Upper lobe of left lung (tissue), 4 donors: ENCODE results near the gene SLA2.

Experiments used
- EP300 ChIP-seq, 4 donors: sonication (generic); formaldehyde crosslinking; IDR thresholded peaks; one replicate each; pipeline ENCODE4 v1.5.1; 2017; ENCODE audit warnings: antibody characterized with exemption in 4 of 4, control low read depth in 2 of 4
- POLR2A ChIP-seq, 4 donors: fragments of 450-650 bp; IDR thresholded peaks; one replicate each; pipeline ENCODE4 v1.5.1; 2016 to 2017; ENCODE audit warnings: antibody characterized with exemption in 4 of 4, mild to moderate bottlenecking in 2 of 4
- POLR2AphosphoS5 ChIP-seq, 2 donors: sonication (generic); formaldehyde crosslinking; IDR thresholded peaks; one replicate each; pipeline ENCODE4 v1.5.1; 2017; ENCODE audit warnings: antibody characterized with exemption in 2 of 2
- TF ChIP-seq, protein P1 (sequence below), 6 experiments: fragments of 450-650 bp in 4 of 6; fragments of 200-600 bp in 2 of 6; sonication (generic) in 2 of 6; IDR thresholded peaks; one replicate each; pipeline ENCODE4 v1.5.1; 2016 to 2019; ENCODE audit warnings: antibody characterized with exemption in 6 of 6

DNA sequence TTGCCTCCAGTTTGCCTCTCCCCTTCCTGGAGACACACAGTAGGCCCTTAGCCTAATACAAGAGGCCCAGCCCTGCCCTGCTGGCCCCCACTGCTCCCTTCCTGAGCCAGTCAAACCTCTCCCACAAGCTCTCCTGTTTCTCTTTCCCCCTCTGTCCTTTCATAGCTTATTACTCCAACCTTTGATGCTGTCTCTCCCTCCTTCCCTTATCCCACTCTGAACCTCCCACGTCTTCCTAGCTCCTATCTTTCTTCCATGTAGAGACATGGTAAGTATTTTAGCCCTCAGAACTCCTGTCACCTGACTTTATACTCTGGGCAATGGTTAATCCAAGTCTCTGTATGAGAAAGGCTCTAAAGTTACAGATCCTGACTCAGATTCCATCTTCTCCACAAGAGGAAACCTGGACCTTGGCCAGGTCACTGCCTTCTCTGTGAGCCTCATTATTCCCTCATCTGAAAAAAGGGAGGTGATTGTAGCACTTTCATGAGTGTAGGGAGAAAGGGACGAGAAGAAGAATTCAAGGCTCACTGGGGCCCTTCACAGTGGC is 65.9 kb downstream of the SLA2 start:
- TF ChIP-seq, protein P1, sequence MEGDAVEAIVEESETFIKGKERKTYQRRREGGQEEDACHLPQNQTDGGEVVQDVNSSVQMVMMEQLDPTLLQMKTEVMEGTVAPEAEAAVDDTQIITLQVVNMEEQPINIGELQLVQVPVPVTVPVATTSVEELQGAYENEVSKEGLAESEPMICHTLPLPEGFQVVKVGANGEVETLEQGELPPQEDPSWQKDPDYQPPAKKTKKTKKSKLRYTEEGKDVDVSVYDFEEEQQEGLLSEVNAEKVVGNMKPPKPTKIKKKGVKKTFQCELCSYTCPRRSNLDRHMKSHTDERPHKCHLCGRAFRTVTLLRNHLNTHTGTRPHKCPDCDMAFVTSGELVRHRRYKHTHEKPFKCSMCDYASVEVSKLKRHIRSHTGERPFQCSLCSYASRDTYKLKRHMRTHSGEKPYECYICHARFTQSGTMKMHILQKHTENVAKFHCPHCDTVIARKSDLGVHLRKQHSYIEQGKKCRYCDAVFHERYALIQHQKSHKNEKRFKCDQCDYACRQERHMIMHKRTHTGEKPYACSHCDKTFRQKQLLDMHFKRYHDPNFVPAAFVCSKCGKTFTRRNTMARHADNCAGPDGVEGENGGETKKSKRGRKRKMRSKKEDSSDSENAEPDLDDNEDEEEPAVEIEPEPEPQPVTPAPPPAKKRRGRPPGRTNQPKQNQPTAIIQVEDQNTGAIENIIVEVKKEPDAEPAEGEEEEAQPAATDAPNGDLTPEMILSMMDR (IDR thresholded peaks at IDR 0.05) = no peak
- TF ChIP-seq POLR2AphosphoS5 (IDR thresholded peaks at IDR 0.05) = no peak
- no peak for TF ChIP-seq POLR2A (IDR thresholded peaks at IDR 0.05)
- no peak for TF ChIP-seq EP300 (IDR thresholded peaks at IDR 0.05)
